ENCODE results near the gene VWA1. TPM values are rescaled to one million over a fixed set of nuclear protein-coding genes. Genes with fewer than 3 reads are reported as not detected.
"Not testable (repeated sequence)": the region's sequence is repeated elsewhere in the genome, so short reads cannot be mapped to it uniquely, and the experiment has no call there.

Gene VWA1
- total RNA-seq, 5 donors from 2014 or later (not counting 1 experiment from before 2014, with no cell fraction given), result 0.15 to 0.54 (median 0.26) TPM; not detected in 2

GRCh38 chr1:1441002-1441888 lies 5.8 kb downstream of the VWA1 start:
- ChIA-PET CTCF (no interaction called here), POLR2A (interaction anchor here in 1 of 2 donors (1.0 kb wide), 1 partner anchor 10 kb away, joined by 4 read pairs; no protein-coding TSS in a partner anchor)
- Histone ChIP-seq H3K36me3 (ENCODE audit: control insufficient read depth in 2 of 2, extremely low read depth in 1 of 2, insufficient read depth in 1 of 2, low read length in 1 of 2) (no peaks in the 10 kb centered on the region), H3K4me3 (ENCODE audit: control insufficient read depth in 1 of 2, extremely low read depth in 1 of 2, low read length in 1 of 2) (no peak overlapping the region), H3K4me1 (ENCODE audit: control insufficient read depth in 1 of 2, extremely low read depth in 1 of 2, insufficient read depth in 2 of 2, low read length in 2 of 2) (peaks cover 0 to 19% of the 10 kb centered on the region in 2 experiments), H3K27ac (ENCODE audit: low read length) (no peak overlapping the region), H3K9me3 (no peaks in the 10 kb centered on the region), H3K27me3 (replicated peaks in 1 of 2; ENCODE audit: control insufficient read depth in 2 of 2, extremely low read depth in 1 of 2, insufficient read depth in 2 of 2, low read length in 1 of 2) (peaks cover 0 to 48% of the 10 kb centered on the region in 2 experiments)
- H3K36me3 Mint-ChIP-seq, result no peaks in the 10 kb centered on the region
- H3K27ac Mint-ChIP-seq, result no peak overlapping the region
- no peaks in the 10 kb centered on the region for H3K9me3 Mint-ChIP-seq
- peak; percentile 85 to 95 (median 89) for ATAC-seq (replicated peaks in 1 of 4)
- 42% methylated on average over 27 of the region's 29 CpGs for WGBS (ENCODE audit: insufficient coverage)
- DNase-seq, result peak in 28 of 35 experiments; percentile 14 to 70 (median 42)
- peaks cover 0 to 6% (median 3%) of the 10 kb centered on the region in 3 donors for H3K4me1 Mint-ChIP-seq
- H3K4me3 Mint-ChIP-seq, result no peak overlapping the region
- H3K27me3 Mint-ChIP-seq, result peaks cover 0 to 26% of the 10 kb centered on the region in 2 donors

DNA sequence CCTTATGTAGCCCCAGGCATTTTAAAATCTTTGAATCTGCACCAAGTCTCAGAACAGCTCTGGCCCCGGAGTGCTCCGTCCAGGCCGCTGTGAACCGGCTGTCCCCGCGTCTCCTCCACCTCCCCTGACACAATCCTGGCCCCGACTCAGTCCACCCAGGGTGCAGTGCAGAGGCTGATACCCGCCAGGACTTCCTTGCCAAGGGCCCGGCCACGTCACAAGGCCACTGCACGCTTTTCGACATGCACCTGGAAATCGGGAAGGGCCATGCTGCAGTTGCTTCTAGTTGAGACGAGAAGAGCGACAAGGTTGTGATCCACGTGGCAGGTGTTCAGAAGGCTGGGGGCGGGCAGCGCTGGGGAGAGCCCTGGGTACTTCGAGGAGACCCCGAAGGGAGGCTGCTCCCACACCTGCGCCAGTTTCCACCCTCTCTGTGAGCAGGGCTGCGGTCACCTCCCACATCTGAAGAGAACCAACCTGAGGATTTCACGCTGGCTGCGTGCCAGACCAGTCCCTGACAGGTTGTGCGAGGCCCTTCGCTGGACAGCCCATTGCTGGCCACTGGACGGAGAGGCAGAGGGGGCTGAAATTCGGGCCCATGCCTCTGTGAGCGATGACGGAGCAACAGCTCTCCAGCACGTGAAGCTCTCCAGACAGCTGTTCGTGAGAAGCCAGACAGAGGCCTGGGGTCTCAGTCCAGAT lies 6.7 kb downstream of the VWA1 start:
- Histone ChIP-seq H3K4me3 (ENCODE audit: control insufficient read depth in 1 of 2, extremely low read depth in 1 of 2, low read length in 1 of 2) (no peak overlapping the region), H3K27me3 (replicated peaks in 1 of 2; ENCODE audit: control insufficient read depth in 2 of 2, extremely low read depth in 1 of 2, insufficient read depth in 2 of 2, low read length in 1 of 2) (peaks cover 0 to 38% of the 10 kb centered on the region in 2 experiments), H3K9me3 (no peaks in the 10 kb centered on the region), H3K27ac (ENCODE audit: low read length) (no peak overlapping the region), H3K4me1 (ENCODE audit: control insufficient read depth in 1 of 2, extremely low read depth in 1 of 2, insufficient read depth in 2 of 2, low read length in 2 of 2) (peaks cover 0 to 11% of the 10 kb centered on the region in 2 experiments), H3K36me3 (ENCODE audit: control insufficient read depth in 2 of 2, extremely low read depth in 1 of 2, insufficient read depth in 1 of 2, low read length in 1 of 2) (no peaks in the 10 kb centered on the region)
- no peak for DNase-seq
- CTCF ChIA-PET, result no interaction called here
- POLR2A ChIA-PET, result interaction anchor here in 1 of 2 donors (1.0 kb wide), 1 partner anchor 9 kb away, joined by 4 read pairs; no protein-coding TSS in a partner anchor
- Mint-ChIP-seq H3K27ac (no peak overlapping the region), H3K9me3 (no peaks in the 10 kb centered on the region), H3K36me3 (no peaks in the 10 kb centered on the region), H3K4me3 (no peak overlapping the region), H3K27me3 (peaks cover 0 to 20% of the 10 kb centered on the region in 2 donors), H3K4me1 (peaks cover 0 to 3% (median 0%) of the 10 kb centered on the region in 3 donors)
- 87% methylated on average over 26 of the region's 32 CpGs for WGBS (ENCODE audit: insufficient coverage)
- ATAC-seq (replicated peaks in 1 of 4), result no peak

DNA sequence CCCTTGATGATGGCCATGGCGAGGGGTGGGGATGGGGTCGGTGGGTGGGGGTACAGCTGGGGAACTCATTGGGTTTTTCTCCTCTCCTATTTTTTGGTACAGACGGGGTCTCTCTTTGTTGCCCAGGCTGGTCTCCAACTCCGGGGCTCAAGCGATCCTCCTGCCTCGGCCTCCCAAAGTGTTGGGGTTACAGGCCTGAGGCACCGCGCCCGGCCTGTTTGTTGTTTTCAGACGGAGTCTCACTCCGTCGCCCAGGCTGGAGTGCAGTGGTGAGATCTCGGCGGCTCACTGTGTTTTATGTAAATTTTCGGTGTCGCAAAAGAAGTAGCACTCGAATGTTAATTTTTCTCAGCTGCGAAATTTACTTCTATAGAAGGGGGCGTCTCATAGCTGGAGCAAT lies 11.1 kb downstream of the VWA1 start:
- DNase-seq; POLR2A ChIA-PET; H3K27ac ChIP-seq (ENCODE audit: low read length); H3K4me1 ChIP-seq (ENCODE audit: control insufficient read depth in 1 of 2, extremely low read depth in 1 of 2, insufficient read depth in 2 of 2, low read length in 2 of 2); H3K36me3 Mint-ChIP-seq; H3K4me3 ChIP-seq (ENCODE audit: control insufficient read depth in 1 of 2, extremely low read depth in 1 of 2, low read length in 1 of 2); CTCF ChIA-PET; ATAC-seq (replicated peaks in 1 of 4); H3K27ac Mint-ChIP-seq; H3K4me1 Mint-ChIP-seq; H3K27me3 Mint-ChIP-seq; H3K9me3 ChIP-seq; H3K27me3 ChIP-seq (replicated peaks in 1 of 2; ENCODE audit: control insufficient read depth in 2 of 2, extremely low read depth in 1 of 2, insufficient read depth in 2 of 2, low read length in 1 of 2); H3K4me3 Mint-ChIP-seq; H3K9me3 Mint-ChIP-seq; H3K36me3 ChIP-seq (ENCODE audit: control insufficient read depth in 2 of 2, extremely low read depth in 1 of 2, insufficient read depth in 1 of 2, low read length in 1 of 2): not testable (repeated sequence)
- WGBS (ENCODE audit: insufficient coverage), result no CpG with 5 or more reads among the region's 19 CpGs

DNA sequence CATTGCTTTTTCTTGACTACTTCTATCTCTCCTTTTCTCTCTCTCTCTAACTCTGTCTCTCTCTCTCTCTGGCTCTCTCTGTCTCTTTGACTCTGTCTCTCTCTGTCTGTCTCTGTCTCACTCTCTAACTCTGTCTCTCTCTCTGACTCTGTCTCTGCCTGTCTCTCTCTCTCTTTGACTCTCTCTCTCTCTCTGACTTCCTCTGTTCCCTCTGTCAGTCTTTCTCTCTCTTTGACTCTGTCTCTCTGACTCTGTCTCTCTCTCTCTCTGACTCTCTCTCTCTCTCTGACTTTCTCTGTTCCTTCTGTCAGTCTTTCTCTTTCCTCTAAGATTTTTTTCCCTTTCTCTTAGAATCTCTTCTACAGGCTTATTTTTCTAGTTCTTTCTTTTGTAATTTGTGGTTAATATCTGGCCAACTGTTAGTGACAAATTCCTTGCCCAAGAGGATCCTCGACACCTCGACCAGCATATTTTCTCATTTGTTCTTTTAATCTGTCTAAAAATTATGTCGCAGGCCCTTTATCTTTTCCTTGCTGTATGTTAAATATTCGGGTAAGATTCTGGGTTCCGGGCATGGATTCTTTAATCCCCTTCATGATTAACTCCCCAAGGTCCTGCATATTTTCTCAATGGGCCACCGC lies 13.7 kb downstream of the VWA1 start, which contains the start of gene ATAD3C:
TSS of gene ATAD3C (plus strand) at position 591 of the 641 bp plus-strand sequence. CDS start 995 bp downstream, outside the sequence.
- H3K4me1 Mint-ChIP-seq, result no peaks in the 10 kb centered on the region
- no peaks in the 10 kb centered on the region for H3K36me3 Mint-ChIP-seq
- no peak for ATAC-seq (replicated peaks in 1 of 4)
- no peak for DNase-seq
- H3K36me3 ChIP-seq (ENCODE audit: control insufficient read depth in 2 of 2, extremely low read depth in 1 of 2, insufficient read depth in 1 of 2, low read length in 1 of 2), result no peaks in the 10 kb centered on the region
- ChIA-PET POLR2A (no interaction called here), CTCF (no interaction called here)
- no CpG with 5 or more reads among the region's 6 CpGs for WGBS (ENCODE audit: insufficient coverage)
- H3K27ac Mint-ChIP-seq, result no peak within 1 kb of the TSS
- no peaks in the 10 kb centered on the region for H3K9me3 ChIP-seq
- peaks cover 0 to under 1% of the 10 kb centered on the region in 2 donors for H3K27me3 Mint-ChIP-seq
- H3K4me3 Mint-ChIP-seq, result no peak within 1 kb of the TSS
- peaks cover 0 to 7% of the 10 kb centered on the region in 2 experiments for H3K27me3 ChIP-seq (replicated peaks in 1 of 2; ENCODE audit: control insufficient read depth in 2 of 2, extremely low read depth in 1 of 2, insufficient read depth in 2 of 2, low read length in 1 of 2)
- no peak within 1 kb of the TSS for H3K4me3 ChIP-seq (ENCODE audit: control insufficient read depth in 1 of 2, extremely low read depth in 1 of 2, low read length in 1 of 2)
- no peak within 1 kb of the TSS for H3K27ac ChIP-seq (ENCODE audit: low read length)
- no peaks in the 10 kb centered on the region for H3K4me1 ChIP-seq (ENCODE audit: control insufficient read depth in 1 of 2, extremely low read depth in 1 of 2, insufficient read depth in 2 of 2, low read length in 2 of 2)
- no peaks in the 10 kb centered on the region for H3K9me3 Mint-ChIP-seq

- H3K4me3 ChIP-seq (ENCODE audit: control insufficient read depth in 1 of 2, extremely low read depth in 1 of 2, low read length in 1 of 2); H3K4me1 ChIP-seq (ENCODE audit: control insufficient read depth in 1 of 2, extremely low read depth in 1 of 2, insufficient read depth in 2 of 2, low read length in 2 of 2); H3K36me3 Mint-ChIP-seq; H3K27ac ChIP-seq (ENCODE audit: low read length); H3K36me3 ChIP-seq (ENCODE audit: control insufficient read depth in 2 of 2, extremely low read depth in 1 of 2, insufficient read depth in 1 of 2, low read length in 1 of 2); H3K9me3 ChIP-seq; ATAC-seq (replicated peaks in 1 of 4); H3K27me3 Mint-ChIP-seq; H3K4me1 Mint-ChIP-seq; CTCF ChIA-PET; DNase-seq; H3K27ac Mint-ChIP-seq; H3K27me3 ChIP-seq (replicated peaks in 1 of 2; ENCODE audit: control insufficient read depth in 2 of 2, extremely low read depth in 1 of 2, insufficient read depth in 2 of 2, low read length in 1 of 2); H3K9me3 Mint-ChIP-seq; H3K4me3 Mint-ChIP-seq: not testable (repeated sequence)
- POLR2A ChIA-PET, result interaction anchor here in 1 of 2 donors (0.5 to 0.9 kb wide), 2 partner anchors 9 to 462 kb away, joined by 3 to 4 read pairs; no protein-coding TSS in a partner anchor
- WGBS (ENCODE audit: insufficient coverage), result 82% methylated on average over 16 of the region's 22 CpGs
Measured at GRCh38 chr1:1450616-1451015, 15.1 kb downstream of the VWA1 start.
